Hepatocyte (in vitro differentiated cells): ENCODE data around the gene SPTBN2. TPM values are rescaled to one million over a fixed set of nuclear protein-coding genes. Genes with fewer than 3 reads are reported as not detected.
A peak's percentile ranks its signal among the peaks of the same experiment; 100 is the strongest.
"Not testable (repeated sequence)": the region's sequence is repeated elsewhere in the genome, so short reads cannot be mapped to it uniquely, and the experiment has no call there.

Experiments
- DNase-seq: peaks from one replicate; pipeline ENCODE4 v3.0.0-alpha.2; 2016; ENCODE audit warnings: low spot score
- H2AFZ ChIP-seq: fragments of 200-600 bp; sonication (generic); 2 replicates; pipeline ENCODE4 v1.6.0; 2016; ENCODE audit warnings: antibody characterized with exemption, mild to moderate bottlenecking
- H3K27ac ChIP-seq: fragments of 200-600 bp; sonication (generic); 2 replicates; pipeline ENCODE4 v1.5.1; 2016; ENCODE audit warnings: mild to moderate bottlenecking
- H3K27me3 ChIP-seq: fragments of 200-600 bp; sonication (generic); 2 replicates; pipeline ENCODE4 v1.6.1; 2016
- H3K36me3 ChIP-seq: fragments of 200-600 bp; sonication (generic); replicated peaks from 2 replicates; pipeline ENCODE4 v1.5.1; 2016; ENCODE audit warnings: low read depth; ENCODE audit not compliant: insufficient read depth
- H3K4me1 ChIP-seq: fragments of 200-600 bp; sonication (generic); 2 replicates; pipeline ENCODE4 v1.5.1; 2016; ENCODE audit warnings: mild to moderate bottlenecking, moderate library complexity; ENCODE audit not compliant: insufficient read depth
- H3K4me2 ChIP-seq: fragments of 200-600 bp; sonication (generic); 2 replicates; pipeline ENCODE4 v1.6.0; 2016
- H3K4me3 ChIP-seq: fragments of 200-600 bp; sonication (generic); 2 replicates; pipeline ENCODE4 v1.5.1; 2016; ENCODE audit warnings: mild to moderate bottlenecking
- H3K79me2 ChIP-seq: fragments of 200-600 bp; sonication (generic); 2 replicates; pipeline ENCODE4 v1.6.0; 2017; ENCODE audit warnings: mild to moderate bottlenecking
- H3K9me2 ChIP-seq: fragments of 200-600 bp; sonication (generic); replicated peaks from 2 replicates; pipeline ENCODE4 v1.6.0; 2017; ENCODE audit warnings: mild to moderate bottlenecking; ENCODE audit not compliant: insufficient read depth
- H3K9me3 ChIP-seq: fragments of 200-600 bp; sonication (generic); 2 replicates; pipeline ENCODE4 v1.5.1; 2016; ENCODE audit warnings: low read depth, mild to moderate bottlenecking
- H4K20me1 ChIP-seq: fragments of 200-600 bp; sonication (generic); 2 replicates; pipeline ENCODE4 v1.6.0; 2016; ENCODE audit warnings: mild to moderate bottlenecking; ENCODE audit not compliant: insufficient read depth, poor library complexity, severe bottlenecking
- CTCF ChIP-seq: fragments of 200-600 bp; sonication (generic); IDR thresholded peaks from 2 replicates; pipeline ENCODE4 v1.5.1; 2016; ENCODE audit warnings: antibody characterized with exemption, mild to moderate bottlenecking; ENCODE audit not compliant: poor library complexity
- EZH2 ChIP-seq: fragments of 200-600 bp; sonication (generic); IDR thresholded peaks from 2 replicates; pipeline ENCODE4 v1.6.1; 2016; ENCODE audit warnings: antibody characterized with exemption, mild to moderate bottlenecking, borderline replicate concordance
- EZH2phosphoT487 ChIP-seq: fragments of 200-600 bp; sonication (generic); IDR thresholded peaks from one replicate; pipeline ENCODE4 v1.6.1; 2018; ENCODE audit warnings: antibody characterized with exemption, mild to moderate bottlenecking, low read depth, moderate library complexity; ENCODE audit not compliant: unreplicated experiment, severe bottlenecking
- WGBS: methylation state at CpG from one replicate; pipeline ENCODE4 v1.1.6; 2016; ENCODE audit warnings: low lambda C conversion rate; ENCODE audit errors: missing lambda C conversion rate; 5-methylcytosine and 5-hydroxymethylcytosine counted together
- polyA plus RNA-seq: library from polyadenylated mRNA; unstranded; fragments of >200 nt; fragmentation: Nextera tagmentation; extraction: Ambion mirVana; gene quantifications from 2 replicates; pipeline ENCODE4 v1.2.1, GENCODE V29; 2016
- total RNA-seq: library from RNA; depleted of rRNA; stranded (reverse); fragments of >200 nt; gene quantifications from 2 replicates; pipeline ENCODE4 v1.2.3, GENCODE V29; 2014

The SPTBN2 gene
- total and polyA plus RNA-seq, 2 experiments from 2014 or later = 152 to 177 TPM

GRCh38 chr11:66727282-66728037, 1.6 kb downstream of the SPTBN2 start:
- Histone ChIP-seq H3K79me2 (peaks cover 33% of the 10 kb centered on the region), H3K27me3 (peaks cover 9% of the 10 kb centered on the region), H3K27ac (peak overlapping the region; percentile 51), H3K9me2 (no peaks in the 10 kb centered on the region), H3K9me3 (no peaks in the 10 kb centered on the region), H3K36me3 (no peaks in the 10 kb centered on the region), H2AFZ (peak overlapping the region; percentile 81), H4K20me1 (no peaks in the 10 kb centered on the region), H3K4me2 (peak overlapping the region; percentile 97), H3K4me3 (peak overlapping the region; percentile 79), H3K4me1 (peaks cover 14% of the 10 kb centered on the region)
- TF ChIP-seq CTCF (no peak), EZH2 (no peak), EZH2phosphoT487 (no peak)
- peak; percentile 41 for DNase-seq
- under 1% methylated on average over 45 of the region's 70 CpGs for WGBS

GRCh38 chr11:66725647-66726046, 3.4 kb downstream of the SPTBN2 start:
- 43% methylated on average over 10 of the region's 10 CpGs for WGBS
- Histone ChIP-seq H3K4me2 (peak overlapping the region; percentile 97), H4K20me1 (no peaks in the 10 kb centered on the region), H3K9me3 (no peaks in the 10 kb centered on the region), H3K4me1 (peaks cover 14% of the 10 kb centered on the region), H2AFZ (no peak overlapping the region), H3K27ac (peak overlapping the region; percentile 51), H3K79me2 (peaks cover 33% of the 10 kb centered on the region), H3K9me2 (no peaks in the 10 kb centered on the region), H3K4me3 (peak overlapping the region; percentile 2), H3K36me3 (no peaks in the 10 kb centered on the region), H3K27me3 (peaks cover 4% of the 10 kb centered on the region)
- DNase-seq = no peak
- TF ChIP-seq EZH2phosphoT487 = no peak
- no peak for TF ChIP-seq EZH2
- TF ChIP-seq CTCF = no peak

GRCh38 chr11:66725114-66725513, 3.9 kb downstream of the SPTBN2 start:
- DNase-seq = no peak
- WGBS = 91% methylated on average over 1 of the region's 1 CpG
- Histone ChIP-seq H3K4me3 (no peak overlapping the region), H3K9me3 (no peaks in the 10 kb centered on the region), H3K36me3 (no peaks in the 10 kb centered on the region), H3K9me2 (no peaks in the 10 kb centered on the region), H3K27me3 (no peaks in the 10 kb centered on the region), H4K20me1 (no peaks in the 10 kb centered on the region), H2AFZ (no peak overlapping the region), H3K4me2 (peak overlapping the region; percentile 97), H3K79me2 (peaks cover 33% of the 10 kb centered on the region), H3K27ac (no peak overlapping the region), H3K4me1 (peaks cover 14% of the 10 kb centered on the region)
- TF ChIP-seq EZH2 = no peak
- TF ChIP-seq CTCF = no peak
- TF ChIP-seq EZH2phosphoT487 = no peak

GRCh38 chr11:66724167-66724566, 4.8 kb downstream of the SPTBN2 start:
- not testable (repeated sequence) for H3K9me2 ChIP-seq, DNase-seq, H3K27me3 ChIP-seq, H3K4me3 ChIP-seq, H3K36me3 ChIP-seq, H3K27ac ChIP-seq, H3K9me3 ChIP-seq, H2AFZ ChIP-seq, H4K20me1 ChIP-seq
- peaks cover 33% of the 10 kb centered on the region for H3K79me2 ChIP-seq
- H3K4me2 ChIP-seq = peak overlapping the region; percentile 33
- 92% methylated on average over 5 of the region's 5 CpGs for WGBS
- peaks cover 20% of the 10 kb centered on the region for H3K4me1 ChIP-seq
